CD4-positive, alpha-beta T cell treated with Interleukin-4 for 1 hour (primary cell): ENCODE results near the gene RHOU.

ENCODE experiments used
- DNase-seq, 2 donors: peaks; one replicate each; pipeline ENCODE4 v3.0.0-alpha.2; 2020 to 2022

RHOU gene

GRCh38 chr1:228739826-228740225, 4.5 kb downstream of the RHOU start:
- no peak for DNase-seq

GRCh38 chr1:228740543-228741317, 5.5 kb downstream of the RHOU start:
- DNase-seq = no peak

GRCh38 chr1:228742281-228742860, 7.1 kb downstream of the RHOU start:
- DNase-seq = no peak

GRCh38 chr1:228743405-228743804, 8.1 kb downstream of the RHOU start:
- no peak for DNase-seq

- DNase-seq = no peak
Measured at GRCh38 chr1:228744356-228744755, 9.1 kb downstream of the RHOU start.

- DNase-seq = no peak
Measured at GRCh38 chr1:228744918-228745317, 9.6 kb downstream of the RHOU start.

- DNase-seq = no peak
Measured at GRCh38 chr1:228745497-228745896, 10.2 kb downstream of the RHOU start.

GRCh38 chr1:228747301-228747935, 12.1 kb downstream of the RHOU start:
- DNase-seq = no peak

GRCh38 chr1:228748029-228748428, 12.8 kb downstream of the RHOU start:
- DNase-seq = no peak

GRCh38 chr1:228748431-228748830, 13.2 kb downstream of the RHOU start:
- peak in 1 of 2 donors; percentile 15 for DNase-seq

- no peak for DNase-seq
Measured at GRCh38 chr1:228749765-228750164, 14.5 kb downstream of the RHOU start.

GRCh38 chr1:228750915-228751314, 15.6 kb downstream of the RHOU start:
- DNase-seq = no peak

GRCh38 chr1:228751360-228752098, 16.2 kb downstream of the RHOU start:
- no peak for DNase-seq

- no peak for DNase-seq
Measured at GRCh38 chr1:228752258-228752657, 17.0 kb downstream of the RHOU start.

- no peak for DNase-seq
Measured at GRCh38 chr1:228752675-228753265, 17.5 kb downstream of the RHOU start.

- no peak for DNase-seq
Measured at GRCh38 chr1:228753287-228753686, 18.0 kb downstream of the RHOU start.

GRCh38 chr1:228753786-228754360, 18.6 kb downstream of the RHOU start:
- DNase-seq = no peak

GRCh38 chr1:228754646-228755268, 19.5 kb downstream of the RHOU start:
- no peak for DNase-seq

- no peak for DNase-seq
Measured at GRCh38 chr1:228755800-228756199, 20.5 kb downstream of the RHOU start.

- no peak for DNase-seq
Measured at GRCh38 chr1:228756457-228756856, 21.2 kb downstream of the RHOU start.

- no peak for DNase-seq
Measured at GRCh38 chr1:228758447-228758846, 23.2 kb downstream of the RHOU start.

GRCh38 chr1:228760979-228761378, 25.7 kb downstream of the RHOU start:
- no peak for DNase-seq
